Kidney tubule cell (primary cell): Measurements from ENCODE around the gene CFAP77.

Source experiments
- DNase-seq: peaks from one replicate; pipeline ENCODE4 v3.0.0-alpha.2; 2018; ENCODE audit warnings: low spot score

Gene CFAP77

DNA sequence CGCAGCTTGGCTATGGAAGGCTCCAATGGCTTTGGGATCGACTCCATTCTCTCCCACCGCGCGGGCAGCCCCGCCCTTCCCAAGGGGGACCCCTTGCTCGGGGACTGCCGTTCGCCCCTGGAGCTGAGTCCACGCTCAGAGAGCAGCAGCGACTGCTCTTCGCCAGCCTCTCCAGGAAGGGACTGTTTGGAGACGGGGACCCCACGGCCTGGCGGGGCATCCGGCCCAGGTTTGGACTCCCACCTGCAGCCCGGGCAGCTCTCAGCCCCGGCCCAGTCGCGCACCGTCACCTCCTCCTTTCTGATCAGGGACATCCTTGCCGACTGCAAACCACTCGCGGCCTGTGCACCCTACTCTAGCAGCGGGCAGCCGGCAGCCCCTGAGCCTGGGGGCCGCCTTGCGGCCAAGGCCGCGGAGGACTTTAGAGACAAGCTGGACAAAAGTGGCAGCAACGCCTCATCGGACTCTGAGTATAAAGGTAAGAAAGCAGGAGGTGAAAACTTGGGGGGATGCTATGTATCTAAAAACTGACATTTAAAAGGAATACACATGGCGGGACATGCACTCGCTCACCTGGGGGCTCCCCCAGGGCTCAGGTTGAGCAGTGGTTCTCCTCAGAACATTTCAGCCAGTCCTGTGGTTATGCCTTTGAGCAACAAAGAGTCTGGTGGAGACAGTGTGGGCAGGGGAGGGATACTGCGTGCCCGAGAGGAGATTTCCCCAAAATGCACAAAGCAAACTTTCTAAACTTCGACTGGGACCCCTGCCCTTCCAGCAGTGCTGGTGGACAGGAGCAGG lies 173.0 kb downstream of the CFAP77 start:
- DNase-seq, result no peak

DNA sequence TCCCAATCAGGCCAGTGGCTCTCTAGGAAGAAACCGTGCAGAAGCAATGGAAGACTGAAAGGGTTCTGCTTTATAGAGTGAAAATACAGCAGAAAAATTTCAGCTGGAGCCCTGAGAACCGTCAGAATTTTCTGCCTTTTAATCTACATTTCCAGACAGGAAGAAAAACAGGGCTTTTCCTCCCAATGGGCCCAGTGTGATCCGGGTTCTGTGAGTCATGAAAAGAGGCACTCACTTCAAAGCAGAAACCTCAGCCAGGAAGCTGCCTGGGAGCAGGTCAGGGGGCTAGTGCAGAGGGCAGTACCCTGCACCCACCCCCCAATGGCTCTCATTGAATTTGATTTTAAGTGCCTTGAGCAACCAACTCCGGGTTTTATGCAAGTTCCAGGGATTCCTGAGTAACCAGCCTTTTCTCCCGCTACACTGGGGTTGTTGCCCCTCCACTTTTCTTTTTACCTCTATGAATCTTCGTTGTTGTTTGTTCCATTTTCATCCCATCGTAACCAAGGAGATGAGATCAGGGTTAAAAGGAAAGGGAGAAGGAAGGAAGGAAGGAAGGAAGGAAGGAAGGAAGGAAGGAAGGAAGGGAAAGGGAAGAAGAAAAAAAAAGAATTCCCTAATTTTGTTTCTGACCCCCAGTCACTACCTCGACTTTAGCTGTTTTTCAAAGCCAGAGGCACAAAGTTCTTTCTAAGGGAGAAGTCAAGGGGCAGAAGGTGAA lies 173.7 kb downstream of the CFAP77 start:
- no peak for DNase-seq

DNA sequence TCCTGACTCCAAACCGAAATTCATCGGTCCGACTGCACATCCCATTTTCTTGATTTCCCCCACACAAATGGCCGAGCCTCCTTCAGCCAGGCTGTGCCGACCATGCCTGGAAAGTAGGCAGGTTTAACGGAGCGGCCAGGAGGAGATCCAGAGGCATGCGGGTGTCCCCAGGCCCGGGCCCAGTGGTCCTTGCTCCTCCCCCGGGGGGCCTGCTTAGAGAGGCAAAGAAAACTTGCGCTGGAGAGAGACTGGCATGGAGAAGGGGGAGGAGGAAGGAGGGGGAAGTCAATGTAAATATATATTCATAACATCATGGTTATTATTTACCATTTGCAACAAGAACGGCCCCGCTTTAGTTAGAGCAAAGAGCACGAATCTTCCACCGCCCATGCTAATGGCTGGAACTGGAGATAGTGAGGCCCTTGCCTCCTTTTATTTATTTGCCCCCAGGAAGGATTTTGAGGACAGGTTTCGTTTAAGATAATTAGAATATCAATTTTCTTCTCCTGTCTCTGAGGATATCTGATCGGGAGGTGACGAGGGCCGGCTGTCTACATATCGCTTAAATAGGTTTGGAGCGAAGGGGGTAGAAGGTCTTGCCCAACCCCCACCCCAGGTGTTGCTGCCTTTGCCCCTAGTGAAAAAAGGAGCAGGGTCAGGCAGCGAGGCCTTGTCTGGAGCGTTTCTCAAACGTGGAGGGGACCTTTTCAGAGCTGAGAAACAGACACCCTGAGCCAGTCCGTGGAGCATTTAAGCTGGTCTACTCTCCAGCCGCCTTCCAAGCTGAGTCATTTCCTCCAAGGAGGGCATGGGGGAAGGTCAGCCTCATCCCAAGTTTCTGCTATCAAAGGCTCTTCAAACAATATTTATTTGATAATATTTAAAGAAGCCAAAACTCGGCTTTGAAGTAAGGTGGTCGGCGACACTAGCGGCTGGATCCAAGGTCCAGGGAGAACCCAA lies 174.9 kb downstream of the CFAP77 start:
- DNase-seq, result peak; percentile 48

DNA sequence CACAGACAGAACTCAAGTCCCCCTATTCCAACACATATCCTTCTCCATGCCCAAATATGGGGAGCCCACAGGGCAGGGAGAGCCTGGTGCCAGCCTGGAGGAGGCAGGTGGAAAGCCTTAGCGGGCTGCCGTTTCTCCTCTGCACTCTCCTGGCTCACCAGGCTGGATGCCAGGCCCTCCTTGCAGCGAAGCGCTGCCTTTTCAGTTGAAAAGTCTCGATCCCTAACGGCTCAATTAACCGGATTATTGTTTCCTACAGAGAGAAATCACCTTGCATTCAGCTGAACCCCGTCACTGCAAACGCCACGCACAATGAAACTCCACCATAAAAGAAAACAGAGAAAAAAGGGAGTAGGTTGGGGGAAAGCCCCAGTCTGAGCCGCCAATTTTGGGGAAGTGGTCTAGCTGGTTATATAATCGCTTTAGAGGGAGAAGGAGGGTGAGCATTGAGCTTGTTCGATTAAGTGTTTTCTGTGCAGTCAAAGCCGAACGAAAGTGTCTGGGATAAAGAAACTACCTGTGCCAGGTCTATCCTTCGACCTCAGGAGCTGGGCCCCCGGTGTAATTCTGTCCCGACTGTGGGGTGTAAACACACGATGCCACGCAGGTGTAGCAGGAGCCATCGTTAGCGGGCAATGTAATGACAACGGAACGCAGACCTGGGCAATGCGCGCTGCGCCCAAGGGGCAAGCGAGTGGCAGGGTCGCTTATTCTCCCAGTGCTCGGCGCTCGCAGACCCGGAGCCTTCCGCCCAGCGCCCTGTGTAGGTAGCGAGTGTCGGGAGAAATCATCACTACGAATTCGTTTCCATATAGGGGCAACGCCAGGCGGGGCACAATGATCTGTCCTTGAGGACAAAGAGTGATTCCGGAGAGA lies 176.2 kb downstream of the CFAP77 start:
- no peak for DNase-seq

DNA sequence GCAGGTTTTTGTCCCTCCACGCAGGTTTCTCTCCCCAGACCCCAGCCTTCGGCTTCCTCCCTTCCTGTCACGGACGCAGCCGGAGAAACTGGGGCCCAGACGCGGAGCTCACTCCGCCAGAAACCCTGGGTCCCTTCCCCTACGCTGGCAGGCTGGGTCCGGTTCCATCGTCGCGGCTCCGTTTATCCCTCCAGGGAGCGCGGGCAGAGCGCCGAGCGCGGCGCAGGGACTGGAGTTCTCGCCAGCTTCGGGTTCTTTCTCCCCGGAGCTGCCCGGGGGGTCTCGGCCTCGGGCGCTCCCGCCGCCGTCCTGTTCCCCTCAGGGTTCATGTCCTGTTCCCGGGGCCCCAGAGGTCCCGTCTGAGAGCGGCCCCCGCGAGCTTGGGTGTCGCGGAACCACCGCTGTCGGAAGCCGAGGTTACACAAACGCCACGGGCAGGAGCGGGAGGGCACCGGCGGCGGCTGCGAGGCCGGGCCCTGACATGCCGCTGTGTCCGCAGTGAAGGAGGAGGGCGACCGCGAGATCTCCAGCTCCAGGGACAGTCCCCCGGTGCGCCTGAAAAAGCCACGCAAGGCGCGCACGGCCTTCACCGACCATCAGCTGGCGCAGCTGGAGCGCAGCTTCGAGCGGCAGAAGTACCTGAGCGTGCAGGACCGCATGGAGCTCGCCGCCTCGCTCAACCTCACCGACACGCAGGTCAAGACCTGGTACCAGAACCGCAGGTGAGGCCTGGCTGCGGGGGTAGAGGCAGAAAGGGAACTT lies 177.0 kb downstream of the CFAP77 start:
- no peak for DNase-seq

DNA sequence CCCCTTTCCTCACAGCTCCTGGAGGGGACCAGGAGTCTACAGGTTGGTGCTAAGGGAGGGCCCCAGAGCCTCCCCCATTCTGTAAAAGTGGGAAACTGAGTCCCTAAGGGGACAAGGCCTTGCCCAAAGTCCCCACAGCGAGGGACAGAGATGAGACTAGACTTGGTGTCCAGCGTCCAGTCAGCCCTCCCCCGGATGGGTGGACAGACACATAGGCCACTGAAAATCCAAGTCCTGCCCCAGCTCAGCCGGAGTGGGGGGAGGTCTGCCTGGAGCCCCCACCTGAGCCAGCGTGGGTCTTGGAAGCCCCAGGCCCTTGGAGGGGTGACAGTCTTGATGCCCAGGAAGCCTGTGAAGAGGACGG lies 177.6 kb downstream of the CFAP77 start:
- DNase-seq, result no peak

DNA sequence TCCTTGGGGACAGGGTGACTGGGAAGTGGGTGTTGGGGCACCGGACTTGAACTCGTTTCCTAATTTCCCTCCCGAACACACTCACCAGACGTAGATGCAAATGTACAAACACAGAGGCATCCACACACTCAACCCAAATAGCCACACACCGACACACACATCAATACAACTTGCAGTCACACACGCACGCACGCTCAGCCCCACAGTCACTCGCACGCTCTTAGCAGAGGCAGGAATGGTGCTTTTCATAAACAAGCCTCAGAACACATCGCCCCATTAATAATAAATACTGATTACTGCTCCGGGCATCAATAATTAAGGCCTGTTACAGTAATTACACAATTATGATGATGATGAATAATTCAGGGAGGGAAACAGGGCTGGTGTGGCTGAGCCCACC lies 178.1 kb downstream of the CFAP77 start:
- no peak for DNase-seq

DNA sequence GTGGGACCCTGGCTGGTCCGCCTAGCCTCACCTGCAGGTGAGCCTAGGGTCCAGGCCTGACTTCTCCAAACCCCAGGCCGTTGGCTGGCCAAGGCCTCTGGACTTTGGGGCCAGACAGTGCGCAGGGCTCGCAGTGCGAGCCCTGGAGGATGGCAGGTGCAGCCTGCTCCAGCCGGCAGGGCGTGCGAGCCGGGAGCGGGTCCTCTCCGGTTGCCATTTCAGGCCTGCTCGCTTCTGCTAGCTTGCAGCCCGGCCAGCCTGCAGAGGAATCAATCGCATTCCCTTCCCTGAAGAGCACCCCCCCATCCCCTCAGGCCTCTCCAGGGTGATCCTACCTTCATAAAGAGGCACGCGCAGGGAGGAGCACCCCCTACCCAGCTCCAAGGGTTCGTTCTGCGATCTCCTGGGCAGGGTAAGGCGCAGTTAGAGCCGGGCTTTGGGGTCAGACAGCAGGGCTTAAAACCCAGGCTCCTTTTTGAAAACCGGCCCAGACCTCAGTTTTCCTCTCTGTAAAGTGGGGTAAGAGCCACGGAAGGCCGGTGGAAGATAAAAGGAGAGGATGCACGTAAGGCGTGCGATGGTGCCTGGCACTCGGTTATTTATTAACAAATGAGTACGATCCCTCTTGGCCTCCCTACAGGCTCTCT lies 178.6 kb downstream of the CFAP77 start:
- no peak for DNase-seq

DNA sequence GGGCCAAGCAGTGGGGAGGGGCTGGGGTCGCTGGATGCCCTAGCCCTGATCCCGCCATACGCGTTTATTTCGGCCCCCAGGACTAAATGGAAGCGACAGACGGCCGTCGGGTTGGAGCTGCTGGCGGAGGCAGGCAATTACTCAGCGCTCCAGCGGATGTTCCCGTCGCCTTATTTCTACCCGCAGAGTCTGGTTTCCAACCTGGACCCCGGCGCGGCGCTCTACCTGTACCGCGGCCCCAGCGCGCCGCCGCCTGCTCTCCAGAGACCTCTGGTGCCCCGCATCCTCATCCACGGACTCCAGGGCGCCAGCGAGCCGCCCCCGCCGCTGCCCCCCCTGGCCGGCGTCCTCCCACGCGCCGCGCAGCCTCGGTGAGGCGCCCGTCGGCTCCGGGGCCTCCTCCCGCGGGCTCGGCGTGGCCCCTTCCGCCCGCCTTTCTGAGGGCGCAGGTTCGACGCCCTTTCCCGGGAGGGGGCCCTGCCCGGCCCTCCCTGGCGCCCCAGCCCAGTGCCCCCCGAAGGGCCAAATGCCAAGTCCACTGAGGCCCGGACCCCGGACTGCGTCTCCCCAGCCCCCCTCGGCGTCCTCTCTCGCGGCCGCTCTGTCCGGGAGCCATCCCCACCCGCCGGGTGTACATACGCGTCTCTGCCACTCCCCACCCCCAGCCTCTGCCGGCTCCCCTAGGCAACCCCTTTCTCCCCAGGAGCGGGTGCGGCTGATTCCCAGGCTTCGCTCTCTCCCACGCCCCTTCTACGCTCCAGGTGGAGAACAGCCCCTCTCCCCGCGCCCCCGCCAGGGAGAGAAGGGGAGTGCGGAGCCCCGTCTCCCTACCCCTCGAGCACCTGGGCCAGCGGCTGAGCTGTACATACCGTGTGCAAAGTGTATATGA lies 179.4 kb downstream of the CFAP77 start:
- DNase-seq, result no peak

DNA sequence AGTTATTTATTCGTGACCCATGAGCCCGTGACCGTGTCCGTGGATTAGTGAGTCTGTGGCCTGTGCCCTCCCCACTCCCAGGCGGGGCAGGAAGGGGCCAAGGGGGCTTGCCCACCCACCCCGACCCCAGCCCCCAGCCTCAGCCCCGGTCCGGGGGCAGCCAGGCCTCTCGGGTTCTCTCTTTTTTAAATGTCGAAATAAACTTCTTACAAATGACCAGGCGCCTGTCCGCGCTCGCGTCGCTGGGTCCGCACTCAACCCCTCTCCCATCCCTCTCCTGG lies 180.0 kb downstream of the CFAP77 start:
- DNase-seq, result no peak

DNA sequence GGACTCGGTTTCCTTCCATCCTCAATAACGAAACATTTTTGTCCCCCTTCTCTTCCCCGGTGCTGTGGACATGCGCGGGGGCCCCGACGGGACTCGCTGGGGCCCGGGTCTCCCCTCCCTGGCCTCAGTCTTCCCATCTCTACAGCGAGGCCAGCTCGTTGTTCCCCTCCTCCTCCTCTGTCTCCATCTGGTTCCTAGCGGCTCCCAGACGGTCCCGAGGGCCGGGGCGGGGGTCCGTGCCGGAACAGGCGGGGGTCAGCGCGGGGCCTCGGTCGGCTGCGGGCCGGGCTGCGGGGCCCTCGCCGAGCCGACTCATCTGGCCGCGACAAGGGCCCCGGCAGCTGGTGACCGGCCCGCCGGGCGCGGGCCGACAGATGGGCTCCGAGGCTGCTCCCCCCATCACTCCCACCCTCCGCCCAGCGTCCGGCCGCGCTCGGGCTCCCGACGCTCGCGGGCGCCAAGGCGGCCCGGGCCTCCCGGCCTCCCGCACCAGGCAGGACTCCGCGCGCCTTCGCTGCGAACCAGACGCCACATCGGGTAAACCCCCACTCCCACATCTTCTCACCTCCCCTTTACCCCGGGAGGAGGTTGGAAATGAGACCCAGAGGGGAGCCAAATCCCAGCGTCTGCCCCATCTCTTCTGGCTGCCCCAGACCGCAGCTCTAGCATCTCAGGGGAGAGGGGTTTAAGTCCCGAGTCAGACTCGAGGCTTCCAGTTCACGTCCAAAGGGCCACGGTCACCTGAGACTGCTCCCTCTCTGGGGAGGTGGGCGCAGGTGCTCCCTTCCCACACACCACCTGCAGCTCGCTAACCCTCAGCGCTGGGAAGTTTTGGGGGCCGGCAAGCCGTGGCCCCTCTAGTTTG lies 180.5 kb downstream of the CFAP77 start:
- DNase-seq, result no peak

DNA sequence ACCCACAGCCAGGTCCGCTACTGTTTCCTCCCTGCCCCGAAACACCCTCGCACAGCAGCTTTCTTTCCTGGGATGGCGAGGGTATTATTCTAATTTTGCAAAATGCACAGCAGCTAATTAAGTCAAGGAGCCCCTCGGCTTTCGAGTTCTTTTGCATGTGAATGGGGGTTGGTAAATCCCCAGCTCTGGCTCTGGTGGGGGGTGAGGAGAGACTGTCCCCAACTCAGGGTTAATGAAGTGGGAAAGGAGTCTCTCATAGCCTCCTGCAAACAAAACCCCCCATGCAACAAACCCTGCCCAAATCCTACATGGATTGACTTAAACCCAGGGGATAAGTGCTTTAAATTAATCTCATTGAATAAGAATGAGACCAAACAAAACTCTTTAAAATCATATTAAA lies 181.2 kb downstream of the CFAP77 start:
- no peak for DNase-seq

DNA sequence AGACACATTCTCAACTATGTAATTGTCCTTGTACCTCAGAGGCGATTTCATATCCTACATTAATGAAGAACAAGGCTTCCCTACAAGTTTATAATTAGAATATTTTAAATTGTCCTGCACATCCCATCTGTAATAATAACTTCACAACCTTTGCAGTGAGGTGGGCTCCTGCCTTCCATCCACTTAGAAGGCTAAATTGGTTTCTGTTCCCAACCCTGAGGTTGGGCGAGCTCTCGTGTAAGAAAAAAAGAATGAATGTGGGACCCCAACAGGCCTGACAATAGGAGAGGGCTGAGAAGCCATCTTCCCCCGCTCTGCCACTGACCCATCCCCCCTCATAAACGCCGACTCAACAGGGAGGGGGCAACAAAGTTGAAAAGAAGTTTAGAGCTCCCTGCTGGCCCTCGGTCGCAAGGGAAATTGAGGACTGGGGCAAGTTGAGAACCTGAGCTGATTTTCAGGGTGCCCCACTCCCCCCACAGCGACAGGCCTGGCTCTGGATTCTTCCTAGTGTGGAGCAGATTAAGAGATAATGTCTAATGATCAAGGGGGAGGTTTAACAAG lies 181.8 kb downstream of the CFAP77 start:
- no peak for DNase-seq

DNA sequence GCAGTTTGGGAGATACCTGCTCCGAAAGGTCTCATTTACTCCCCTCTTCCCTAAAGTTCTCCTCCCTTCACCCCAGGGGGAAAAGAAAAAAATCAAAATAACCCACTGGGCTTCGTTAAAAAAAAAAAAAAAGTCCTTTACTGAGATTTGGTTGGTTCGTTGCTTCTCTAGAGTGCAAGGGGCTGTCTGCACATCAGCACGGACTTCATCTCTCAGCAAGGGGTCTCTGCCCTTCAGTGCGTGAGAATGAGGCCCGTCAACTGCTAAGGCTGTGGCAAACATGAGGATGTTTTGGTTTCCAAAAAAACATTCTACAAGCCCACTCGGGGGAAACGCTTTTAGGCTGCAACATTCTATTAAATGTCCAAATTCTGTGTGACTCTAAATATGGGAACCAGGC lies 182.4 kb downstream of the CFAP77 start:
- DNase-seq, result no peak

DNA sequence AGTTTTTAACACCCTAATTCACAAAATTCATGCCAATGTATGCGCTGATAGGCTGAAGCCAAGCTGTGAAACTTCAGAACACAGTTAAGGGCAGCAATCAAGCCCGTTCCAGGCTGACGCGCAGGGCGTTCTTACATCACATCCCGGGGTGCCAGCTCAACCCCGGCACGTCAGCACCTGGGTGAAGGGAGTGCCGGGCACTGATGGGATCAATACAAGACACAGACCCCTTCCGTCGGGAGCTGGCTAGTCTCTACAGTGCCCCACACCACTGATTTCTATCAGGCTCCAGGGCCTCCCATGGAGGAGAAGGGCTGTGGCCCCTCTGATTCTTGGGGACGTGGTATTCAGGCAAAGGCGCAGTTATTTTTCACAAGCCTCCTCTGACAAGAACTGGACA lies 184.4 kb downstream of the CFAP77 start:
- DNase-seq, result no peak

DNA sequence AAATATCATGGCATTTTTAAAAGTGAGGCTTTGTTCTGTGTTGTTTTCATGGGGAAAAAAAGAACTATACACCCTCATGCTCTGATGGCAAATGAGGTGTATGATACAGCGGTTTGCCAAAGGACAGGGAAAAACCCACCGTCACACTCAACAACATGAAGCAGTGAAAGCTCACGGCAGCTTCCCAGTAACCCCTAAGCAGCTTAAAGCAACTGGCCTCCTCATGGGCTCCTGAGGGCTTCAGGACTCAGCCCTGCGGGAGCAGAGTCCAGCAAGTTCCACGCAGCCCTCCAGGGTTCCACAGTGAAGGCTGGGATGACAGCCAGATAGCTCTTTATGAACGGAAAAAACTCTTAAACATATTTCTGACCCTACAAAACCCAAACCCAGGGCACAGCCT lies 185.3 kb downstream of the CFAP77 start:
- no peak for DNase-seq

DNA sequence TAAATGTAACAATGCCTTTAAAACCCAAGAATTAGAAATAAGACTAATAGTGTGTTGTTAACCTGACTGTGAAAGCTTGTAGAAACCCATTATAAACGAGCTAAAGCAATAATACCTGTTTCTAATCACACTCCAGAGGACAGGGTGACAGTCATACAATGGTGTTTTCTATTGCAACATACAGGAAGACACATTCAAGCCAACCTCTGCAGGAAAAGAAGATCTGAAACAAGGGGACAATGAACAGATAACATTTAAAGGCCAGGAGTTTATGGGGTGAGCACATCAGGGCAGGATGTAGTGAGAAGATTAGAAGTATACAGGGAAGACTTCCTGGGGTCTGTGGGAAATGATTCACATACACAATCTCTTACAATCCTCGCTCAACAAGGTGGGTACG lies 186.2 kb downstream of the CFAP77 start:
- DNase-seq, result no peak

DNA sequence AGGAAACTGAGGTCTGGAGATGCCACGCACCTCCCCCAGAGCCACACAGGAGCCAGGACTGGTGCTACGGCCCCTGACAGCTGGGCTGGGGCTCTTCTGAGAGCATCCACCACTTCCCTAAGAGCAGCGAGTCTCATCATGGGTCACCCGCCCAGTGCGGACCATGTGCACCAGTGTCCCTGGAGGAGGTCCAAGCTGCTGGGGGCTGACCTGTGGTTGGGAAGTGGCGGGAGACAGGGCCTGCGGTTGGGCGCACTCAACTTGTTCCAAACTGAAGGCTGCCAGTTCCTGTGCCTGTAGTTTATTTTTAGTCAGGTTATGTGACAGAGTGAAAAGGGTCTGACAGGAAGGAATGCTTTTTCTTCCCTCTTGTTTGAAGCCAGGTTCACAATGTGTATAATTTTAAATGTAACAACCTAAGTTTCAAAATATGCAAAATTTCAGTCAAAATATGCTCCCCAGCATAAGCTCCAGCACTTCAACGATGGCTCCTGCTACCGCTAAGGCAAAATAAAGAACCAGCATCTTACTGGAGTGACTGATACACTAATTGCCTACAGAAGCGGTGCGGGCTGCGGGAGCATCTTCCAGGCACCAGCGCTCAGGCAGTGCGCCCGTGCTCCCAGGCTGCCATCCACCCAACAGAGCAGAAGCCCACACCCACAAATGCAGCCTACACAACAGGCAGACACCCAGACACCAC lies 187.2 kb downstream of the CFAP77 start:
- DNase-seq, result no peak
